HCT116 (cell line): ENCODE measurements around the gene KIRREL3. TPM values are rescaled to one million over a fixed set of nuclear protein-coding genes. Genes with fewer than 3 reads are reported as not detected.

Source experiments
- ATAC-seq: fragments of 200-7000 bp; cut with Tn5 transposase; 2 replicates; pipeline ENCODE4 v1.9.1; 2020; ENCODE audit warnings: mild to moderate bottlenecking, moderate library complexity
- BruUV-seq: library from RNA; stranded (reverse); fragments of 400-500 nt; replicated peaks from 2 replicates; lab custom pipeline; 2021; lab: Mats Ljungman, UMichigan
- CTCF ChIA-PET: fragments of 300-600 bp; sonication (Branson Sonifier 250); formaldehyde crosslinking; loops from one replicate; lab custom pipeline; 2021; ENCODE audit warnings: antibody characterized with exemption; lab: Charles Lee
- POLR2A ChIA-PET: fragments of 300-600, 350-600 bp; sonication (Branson Sonifier 250); formaldehyde crosslinking; loops from one replicate; lab custom pipeline; 2021; ENCODE audit warnings: antibody characterized with exemption; lab: Charles Lee
- RAD21 ChIA-PET, 2 experiments: fragments of 300-600 bp; sonication (Branson Sonifier 250); formaldehyde crosslinking; loops; one replicate each; lab custom pipeline; 2023; ENCODE audit warnings: low total read pairs in 2 of 2; ENCODE audit not compliant: uncharacterized antibody in 2 of 2, unreplicated experiment in 2 of 2, low non-redundant PET in 1 of 2; lab: Charles Lee
- DNase-seq: peaks from one replicate; pipeline ENCODE4 v3.0.0-alpha.2; 2010; ENCODE audit warnings: low read depth, low spot score
- H2AFZ ChIP-seq: fragments of 200-600 bp; shearing (Covaris generic), sonication (generic); 2 replicates; pipeline ENCODE4 v1.6.1; 2017; ENCODE audit warnings: low read depth, mixed run types, mixed read lengths, antibody characterized with exemption, low read length; ENCODE audit not compliant: poor library complexity, severe bottlenecking
- H3K27ac ChIP-seq: 2 replicates; pipeline ENCODE4 v1.5.1; 2012; ENCODE audit warnings: low read depth, low read length
- H3K27me3 ChIP-seq: fragments of 200-600 bp; sonication (generic); 2 replicates; pipeline ENCODE4 v1.6.1; 2016; ENCODE audit warnings: mixed run types, low read length, mixed read lengths; ENCODE audit not compliant: insufficient read depth
- H3K36me3 ChIP-seq, 2 experiments: fragments of 200-500 bp in 1 of 2; fragments of 200-600 bp in 1 of 2; sonication (Bioruptor generic) in 1 of 2; sonication (generic) in 1 of 2; 2 replicates each; pipeline versions ENCODE4 v1.5.1 to v1.6.1; 2014 to 2016; ENCODE audit warnings: low read length in 2 of 2, inconsistent platforms in 1 of 2, mixed read lengths in 1 of 2, mixed run types in 1 of 2; ENCODE audit not compliant: insufficient read depth in 2 of 2, control insufficient read depth in 1 of 2
- H3K4me1 ChIP-seq, 2 experiments: fragments of 200-600 bp in 1 of 2; sonication (generic) in 1 of 2; 2 replicates each; pipeline versions ENCODE4 v1.5.1 to v1.6.1; 2012 to 2017; ENCODE audit warnings: low read length in 2 of 2, inconsistent platforms in 1 of 2, mild to moderate bottlenecking in 1 of 2, mixed read lengths in 1 of 2, mixed run types in 1 of 2, moderate library complexity in 1 of 2; ENCODE audit not compliant: insufficient read depth in 2 of 2, control insufficient read depth in 1 of 2
- H3K4me2 ChIP-seq: fragments of 200-600 bp; sonication (generic); 2 replicates; pipeline ENCODE4 v1.6.1; 2017; ENCODE audit warnings: mixed run types, low read length, mixed read lengths
- H3K4me3 ChIP-seq, 2 experiments: fragments of 200-600 bp in 1 of 2; sonication (generic) in 1 of 2; replicated peaks in 1 of 2; 2 replicates each; pipeline ENCODE4 v1.5.1; 2011 to 2016; ENCODE audit warnings: low read length in 2 of 2, control low read depth in 1 of 2, low read depth in 1 of 2, mild to moderate bottlenecking in 1 of 2, mixed read lengths in 1 of 2, mixed run types in 1 of 2
- H3K79me2 ChIP-seq: fragments of 200-600 bp; sonication (generic); 2 replicates; pipeline ENCODE4 v1.6.1; 2017; ENCODE audit warnings: mild to moderate bottlenecking, mixed run types, low read length, moderate library complexity, mixed read lengths; ENCODE audit not compliant: insufficient read depth
- H3K9ac ChIP-seq: fragments of 200-600 bp; sonication (generic); 2 replicates; pipeline ENCODE4 v1.6.1; 2016; ENCODE audit warnings: low read length, mixed read lengths
- H3K9me2 ChIP-seq: fragments of 200-600 bp; sonication (generic), shearing (Covaris generic); 2 replicates; pipeline ENCODE4 v1.6.1; 2017; ENCODE audit warnings: mixed run types, mild to moderate bottlenecking, moderate library complexity; ENCODE audit not compliant: insufficient read depth
- H3K9me3 ChIP-seq, 2 experiments: fragments of 200-500 bp in 1 of 2; fragments of 200-600 bp in 1 of 2; sonication (Bioruptor generic) in 1 of 2; sonication (generic) in 1 of 2; 2 replicates each; pipeline ENCODE4 v1.6.1; 2014 to 2017; ENCODE audit warnings: low read length in 2 of 2, mixed read lengths in 2 of 2, inconsistent platforms in 1 of 2, low read depth in 1 of 2, mild to moderate bottlenecking in 1 of 2, mixed run types in 1 of 2, moderate library complexity in 1 of 2; ENCODE audit not compliant: control insufficient read depth in 1 of 2, insufficient read depth in 1 of 2
- H4K20me1 ChIP-seq: fragments of 200-600 bp; sonication (generic), shearing (Covaris generic); 2 replicates; pipeline ENCODE4 v1.6.1; 2017; ENCODE audit warnings: mixed run types, mild to moderate bottlenecking, moderate library complexity; ENCODE audit not compliant: insufficient read depth
- CEBPB ChIP-seq: IDR thresholded peaks from 2 replicates; pipeline ENCODE4 v1.6.1; 2012; ENCODE audit warnings: low read depth
- POLR2A ChIP-seq: IDR thresholded peaks from 2 replicates; pipeline ENCODE4 v1.7.0; 2011; ENCODE audit warnings: borderline replicate concordance; ENCODE audit not compliant: insufficient read depth, insufficient read length; ENCODE audit errors: extremely low read depth
- POLR2AphosphoS5 ChIP-seq: IDR thresholded peaks from 2 replicates; pipeline ENCODE4 v1.6.1; 2011; ENCODE audit warnings: mild to moderate bottlenecking, low read depth, low read length, moderate library complexity
- SIN3A ChIP-seq: IDR thresholded peaks from 2 replicates; pipeline ENCODE4 v1.6.1; 2012; ENCODE audit warnings: low read depth
- ZNF274 ChIP-seq: fragments of 200-500 bp; sonication (Bioruptor generic); IDR thresholded peaks from 2 replicates; pipeline ENCODE4 v1.6.1; 2014; ENCODE audit warnings: mild to moderate bottlenecking, low read depth, low read length, inconsistent platforms
- intact Hi-C: fragments of 100-400 bp; cut with micrococcal nuclease; formaldehyde crosslinking; loops from 2 replicates; pipeline ENCODE4 v1.10.0; 2022
- total RNA-seq: library from RNA; stranded (reverse); gene quantifications from one replicate; pipeline ENCODE4 v1.2.1, GENCODE V29; 2021; ENCODE audit not compliant: unreplicated experiment
- TF ChIP-seq, protein P1 (sequence below): IDR thresholded peaks from 2 replicates; pipeline ENCODE4 v1.6.1; 2012
- TF ChIP-seq, protein P2 (sequence below): IDR thresholded peaks from 2 replicates; pipeline ENCODE4 v1.6.1; 2012; ENCODE audit warnings: low read depth

The KIRREL3 gene
- total RNA-seq, 1 experiment from 2014 or later, result not detected

DNA sequence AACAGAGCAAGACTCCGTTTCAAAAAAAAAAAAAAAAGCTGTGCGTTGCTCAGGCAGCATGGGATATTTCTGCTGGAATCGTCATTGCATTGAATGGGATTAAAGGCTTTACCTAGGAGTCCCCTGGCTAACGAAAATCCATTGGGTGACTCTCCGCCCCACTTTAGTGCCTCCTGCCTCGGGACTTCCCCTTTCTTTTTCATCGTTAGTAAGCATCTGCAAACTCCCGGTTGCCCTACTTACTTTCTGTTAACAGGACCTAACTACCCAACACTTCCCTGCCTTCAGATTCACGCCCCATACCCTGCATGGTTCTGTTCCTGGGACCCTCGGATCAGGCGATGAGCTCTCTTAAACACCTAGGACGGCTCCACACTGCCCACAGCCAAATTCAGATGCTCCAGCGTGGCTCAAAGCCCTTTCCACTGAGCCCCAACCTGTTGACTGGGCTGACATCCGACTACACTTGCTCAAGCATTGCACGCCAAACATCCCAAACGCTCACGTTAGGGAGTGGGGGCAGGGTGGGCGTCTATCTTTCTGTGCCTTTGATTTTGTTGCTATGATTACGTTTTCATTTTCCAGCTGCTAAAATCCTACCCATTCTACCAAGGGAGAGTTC, 501.3 kb downstream of the KIRREL3 start:
- Histone ChIP-seq H3K9ac (no peak overlapping the region), H3K36me3 (no peaks in the 10 kb centered on the region), H3K9me3 (no peaks in the 10 kb centered on the region), H3K4me1 (no peaks in the 10 kb centered on the region), H3K27me3 (peaks cover 40% of the 10 kb centered on the region), H3K27ac (no peak overlapping the region), H3K79me2 (no peaks in the 10 kb centered on the region), H4K20me1 (no peaks in the 10 kb centered on the region), H3K4me3 (no peak overlapping the region), H3K4me2 (no peak overlapping the region), H3K9me2 (no peaks in the 10 kb centered on the region), H2AFZ (no peak overlapping the region)
- RAD21 ChIA-PET, result no interaction called here
- POLR2A ChIA-PET, result no interaction called here
- no peak for TF ChIP-seq POLR2A
- no peak for TF ChIP-seq POLR2AphosphoS5
- TF ChIP-seq ZNF274, result no peak
- TF ChIP-seq, protein P1, sequence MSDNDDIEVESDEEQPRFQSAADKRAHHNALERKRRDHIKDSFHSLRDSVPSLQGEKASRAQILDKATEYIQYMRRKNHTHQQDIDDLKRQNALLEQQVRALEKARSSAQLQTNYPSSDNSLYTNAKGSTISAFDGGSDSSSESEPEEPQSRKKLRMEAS, result no peak
- TF ChIP-seq, protein P2, sequence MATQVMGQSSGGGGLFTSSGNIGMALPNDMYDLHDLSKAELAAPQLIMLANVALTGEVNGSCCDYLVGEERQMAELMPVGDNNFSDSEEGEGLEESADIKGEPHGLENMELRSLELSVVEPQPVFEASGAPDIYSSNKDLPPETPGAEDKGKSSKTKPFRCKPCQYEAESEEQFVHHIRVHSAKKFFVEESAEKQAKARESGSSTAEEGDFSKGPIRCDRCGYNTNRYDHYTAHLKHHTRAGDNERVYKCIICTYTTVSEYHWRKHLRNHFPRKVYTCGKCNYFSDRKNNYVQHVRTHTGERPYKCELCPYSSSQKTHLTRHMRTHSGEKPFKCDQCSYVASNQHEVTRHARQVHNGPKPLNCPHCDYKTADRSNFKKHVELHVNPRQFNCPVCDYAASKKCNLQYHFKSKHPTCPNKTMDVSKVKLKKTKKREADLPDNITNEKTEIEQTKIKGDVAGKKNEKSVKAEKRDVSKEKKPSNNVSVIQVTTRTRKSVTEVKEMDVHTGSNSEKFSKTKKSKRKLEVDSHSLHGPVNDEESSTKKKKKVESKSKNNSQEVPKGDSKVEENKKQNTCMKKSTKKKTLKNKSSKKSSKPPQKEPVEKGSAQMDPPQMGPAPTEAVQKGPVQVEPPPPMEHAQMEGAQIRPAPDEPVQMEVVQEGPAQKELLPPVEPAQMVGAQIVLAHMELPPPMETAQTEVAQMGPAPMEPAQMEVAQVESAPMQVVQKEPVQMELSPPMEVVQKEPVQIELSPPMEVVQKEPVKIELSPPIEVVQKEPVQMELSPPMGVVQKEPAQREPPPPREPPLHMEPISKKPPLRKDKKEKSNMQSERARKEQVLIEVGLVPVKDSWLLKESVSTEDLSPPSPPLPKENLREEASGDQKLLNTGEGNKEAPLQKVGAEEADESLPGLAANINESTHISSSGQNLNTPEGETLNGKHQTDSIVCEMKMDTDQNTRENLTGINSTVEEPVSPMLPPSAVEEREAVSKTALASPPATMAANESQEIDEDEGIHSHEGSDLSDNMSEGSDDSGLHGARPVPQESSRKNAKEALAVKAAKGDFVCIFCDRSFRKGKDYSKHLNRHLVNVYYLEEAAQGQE, result no peak
- no peak for TF ChIP-seq CEBPB
- TF ChIP-seq SIN3A, result no peak
- CTCF ChIA-PET, result interaction anchor here (0.9 kb wide), 1 partner anchor 19 kb away, joined by 4 read pairs; no protein-coding TSS in a partner anchor
- no TSS peak for BruUV-seq
- DNase-seq (no peak), ATAC-seq (no peak)
- intact Hi-C loops, result no loop called here
